ENCODE data around the gene XRRA1. TPM values are rescaled to one million over a fixed set of nuclear protein-coding genes. Genes with fewer than 3 reads are reported as not detected.

Gene XRRA1
- total RNA-seq, 1 donor from 2014 or later, result 3.9 TPM

- H3K4me2 ChIP-seq, result no peak overlapping the region
- no peak overlapping the region for H3K4me3 Mint-ChIP-seq
- no peaks in the 10 kb centered on the region for H3K79me2 ChIP-seq (ENCODE audit: low read depth)
Observed at GRCh38 chr11:74822170-74822569, 126.7 kb downstream of the XRRA1 start.

GRCh38 chr11:74820763-74821162 is 128.1 kb downstream of the XRRA1 start:
- H4K20me1 ChIP-seq (ENCODE audit: low read depth), result no peaks in the 10 kb centered on the region
- H3K4me3 ChIP-seq, result no peak overlapping the region
- Mint-ChIP-seq H3K27ac (no peak overlapping the region), H3K4me1 (no peaks in the 10 kb centered on the region), H3K27me3 (ENCODE audit: insufficient read depth, low read depth) (peaks cover 4% of the 10 kb centered on the region), H3K4me3 (no peak overlapping the region), H3K36me3 (peaks cover 64% of the 10 kb centered on the region), H3K9me3 (peaks cover 33% of the 10 kb centered on the region)
- H2AFZ ChIP-seq (replicated peaks), result no peak overlapping the region
- H3K36me3 ChIP-seq, result peaks cover 18% of the 10 kb centered on the region
- TF ChIP-seq CTCF (IDR thresholded peaks at IDR 0.05) (no peak), EZH2phosphoT487 (IDR thresholded peaks at IDR 0.05) (no peak), EZH2 (IDR thresholded peaks at IDR 0.05) (no peak)
- peaks cover 16% of the 10 kb centered on the region for H3K9me3 ChIP-seq (ENCODE audit: low read depth)
- no peak for DNase-seq (ENCODE audit: low spot score)
- no peaks in the 10 kb centered on the region for H3F3A ChIP-seq (ENCODE audit: low read depth)
- H3K9ac ChIP-seq, result no peak overlapping the region
- no peak overlapping the region for H3K27ac ChIP-seq
- peaks cover under 1% of the 10 kb centered on the region for H3K4me1 ChIP-seq
- no peaks in the 10 kb centered on the region for H3K27me3 ChIP-seq
- H3K79me2 ChIP-seq (ENCODE audit: low read depth), result no peaks in the 10 kb centered on the region
- H3K4me2 ChIP-seq, result no peak overlapping the region

More at GRCh38 chr11:74822170-74822569, 126.7 kb downstream of the XRRA1 start:
- peaks cover 47% of the 10 kb centered on the region for H3K9me3 Mint-ChIP-seq
- TF ChIP-seq EZH2 (IDR thresholded peaks at IDR 0.05) (no peak), CTCF (IDR thresholded peaks at IDR 0.05) (no peak), EZH2phosphoT487 (IDR thresholded peaks at IDR 0.05) (no peak)
- Histone ChIP-seq H3K9me3 (ENCODE audit: low read depth) (peaks cover 30% of the 10 kb centered on the region), H3F3A (ENCODE audit: low read depth) (no peaks in the 10 kb centered on the region), H3K27ac (no peak overlapping the region), H3K36me3 (peaks cover 23% of the 10 kb centered on the region), H2AFZ (replicated peaks) (no peak overlapping the region), H3K4me3 (no peak overlapping the region), H3K9ac (no peak overlapping the region), H3K4me1 (no peaks in the 10 kb centered on the region), H4K20me1 (ENCODE audit: low read depth) (no peaks in the 10 kb centered on the region), H3K27me3 (no peaks in the 10 kb centered on the region)
- peaks cover 4% of the 10 kb centered on the region for H3K27me3 Mint-ChIP-seq (ENCODE audit: insufficient read depth, low read depth)
- no peak for DNase-seq (ENCODE audit: low spot score)
- H3K27ac Mint-ChIP-seq, result no peak overlapping the region
- H3K4me1 Mint-ChIP-seq, result no peaks in the 10 kb centered on the region
- peaks cover 78% of the 10 kb centered on the region for H3K36me3 Mint-ChIP-seq

- H3K36me3 ChIP-seq, result peaks cover 5% of the 10 kb centered on the region
- H4K20me1 ChIP-seq (ENCODE audit: low read depth), result no peaks in the 10 kb centered on the region
- no peak overlapping the region for H2AFZ ChIP-seq (replicated peaks)
- no peak overlapping the region for H3K27ac ChIP-seq
- Mint-ChIP-seq H3K9me3 (peaks cover 19% of the 10 kb centered on the region), H3K27ac (no peak overlapping the region), H3K27me3 (ENCODE audit: insufficient read depth, low read depth) (no peaks in the 10 kb centered on the region), H3K4me3 (no peak overlapping the region), H3K36me3 (peaks cover 55% of the 10 kb centered on the region), H3K4me1 (no peaks in the 10 kb centered on the region)
- H3K9ac ChIP-seq, result no peak overlapping the region
- TF ChIP-seq CTCF (IDR thresholded peaks at IDR 0.05) (no peak), EZH2phosphoT487 (IDR thresholded peaks at IDR 0.05) (no peak)
- H3K4me1 ChIP-seq, result peaks cover 3% of the 10 kb centered on the region
- H3F3A ChIP-seq (ENCODE audit: low read depth), result no peaks in the 10 kb centered on the region
- DNase-seq (ENCODE audit: low spot score), result no peak
- H3K4me2 ChIP-seq, result no peak overlapping the region
- H3K4me3 ChIP-seq, result no peak overlapping the region
- peaks cover 8% of the 10 kb centered on the region for H3K9me3 ChIP-seq (ENCODE audit: low read depth)
- no peaks in the 10 kb centered on the region for H3K27me3 ChIP-seq
- no peaks in the 10 kb centered on the region for H3K79me2 ChIP-seq (ENCODE audit: low read depth)
Observed at GRCh38 chr11:74819400-74819799, 129.5 kb downstream of the XRRA1 start.

Measured in neural progenitor cell (in vitro differentiated cells).